GM12878 (cell line): ENCODE results near the gene RICTOR. TPM values are rescaled to one million over a fixed set of nuclear protein-coding genes. Genes with fewer than 3 reads are reported as not detected.

Source experiments
- ATAC-seq: fragments of 200-7000 bp; cut with Tn5 transposase; 3 replicates; pipeline ENCODE4 v1.9.1; 2020; ENCODE audit warnings: mild to moderate bottlenecking, moderate library complexity
- BruUV-seq: library from RNA; stranded (reverse); fragments of 400-500 nt; replicated peaks from 2 replicates; lab custom pipeline; 2021; lab: Mats Ljungman, UMichigan
- CTCF ChIA-PET: fragments of 300-600 bp; sonication (Branson Sonifier 250); formaldehyde crosslinking; extraction: SDS; loops from one replicate; lab custom pipeline; 2021; ENCODE audit warnings: inconsistent platforms; lab: Yijun Ruan, JAX
- POLR2A ChIA-PET: fragments of 350-600 bp; formaldehyde crosslinking; extraction: SDS; loops from one replicate; lab custom pipeline; 2021; ENCODE audit warnings: inconsistent platforms; lab: Charles Lee
- RAD21 ChIA-PET: fragments of 300-600 bp; sonication (Branson Sonifier 250); formaldehyde crosslinking; loops from one replicate; lab custom pipeline; 2023; ENCODE audit warnings: antibody characterized with exemption; ENCODE audit not compliant: unreplicated experiment; lab: Charles Lee
- SMC1A ChIA-PET: fragments of 300-600 bp; sonication (Branson Sonifier 250); formaldehyde crosslinking; loops from one replicate; lab custom pipeline; 2023; ENCODE audit not compliant: unreplicated experiment, uncharacterized antibody; lab: Charles Lee
- DNase-seq: peaks from one replicate; pipeline ENCODE4 v3.0.0-alpha.2; 2011; ENCODE audit warnings: low read depth, low spot score
- FAIRE-seq: peaks from 3 replicates; lab custom pipeline; 2011; peaks lifted over from hg19 to GRCh38; lab: Jason Lieb, UNC
- H2AFZ ChIP-seq: 2 replicates; pipeline ENCODE4 v1.6.0; 2011; ENCODE audit warnings: low read depth, low read length, control low read depth; ENCODE audit not compliant: control insufficient read depth
- H3K27ac ChIP-seq: 2 replicates; pipeline ENCODE4 v1.5.1; 2011; ENCODE audit warnings: control low read depth; ENCODE audit not compliant: control insufficient read depth, insufficient read depth
- H3K27me3 ChIP-seq, 2 experiments: replicated peaks in 1 of 2; 2 replicates each; pipeline versions ENCODE4 v1.6.0 to v1.6.1; 2011; ENCODE audit warnings: low read length in 1 of 2; ENCODE audit not compliant: control insufficient read depth in 2 of 2, insufficient read depth in 2 of 2
- H3K36me3 ChIP-seq, 2 experiments: 2 replicates each; pipeline ENCODE4 v1.5.1; 2011; ENCODE audit warnings: low read length in 1 of 2; ENCODE audit not compliant: control insufficient read depth in 2 of 2, insufficient read depth in 2 of 2
- H3K4me1 ChIP-seq: 2 replicates; pipeline ENCODE4 v1.6.1; 2011; ENCODE audit warnings: mild to moderate bottlenecking, low read length, moderate library complexity, mixed read lengths; ENCODE audit not compliant: control insufficient read depth, insufficient read depth
- H3K4me2 ChIP-seq: 2 replicates; pipeline ENCODE4 v1.6.0; 2011; ENCODE audit warnings: control low read depth; ENCODE audit not compliant: control insufficient read depth, insufficient read depth
- H3K4me3 ChIP-seq: fragments of 200-600 bp; sonication (generic); 2 replicates; pipeline ENCODE4 v1.5.1; 2016
- H3K79me2 ChIP-seq: 2 replicates; pipeline ENCODE4 v1.6.0; 2011; ENCODE audit warnings: low read length; ENCODE audit not compliant: control insufficient read depth, insufficient read depth
- H3K9ac ChIP-seq: 2 replicates; pipeline ENCODE4 v1.8.0; 2011; ENCODE audit warnings: low read length, control low read depth, mixed read lengths; ENCODE audit not compliant: control insufficient read depth, insufficient read depth
- H3K9me3 ChIP-seq: replicated peaks from 3 replicates; pipeline ENCODE4 v1.5.1; 2011; ENCODE audit warnings: mild to moderate bottlenecking, low read length; ENCODE audit not compliant: control insufficient read depth, insufficient read depth
- H4K20me1 ChIP-seq: 2 replicates; pipeline ENCODE4 v1.6.0; 2011; ENCODE audit not compliant: control insufficient read depth, insufficient read depth
- ATF7 ChIP-seq: fragments of 450-650 bp; IDR thresholded peaks from 2 replicates; pipeline ENCODE4 v1.6.1; 2016; ENCODE audit warnings: low read depth, mild to moderate bottlenecking
- BACH1 ChIP-seq: fragments of 450-650 bp; IDR thresholded peaks from 2 replicates; pipeline ENCODE4 v1.6.1; 2017; ENCODE audit warnings: mild to moderate bottlenecking, borderline replicate concordance
- BHLHE40 ChIP-seq, 2 experiments: fragments of 450-650 bp in 1 of 2; IDR thresholded peaks; 2 replicates each; pipeline ENCODE4 v1.6.1; 2011 to 2017; ENCODE audit warnings: low read depth in 2 of 2, borderline replicate concordance in 1 of 2, improper control_type of control experiment in 1 of 2, low read length in 1 of 2, mild to moderate bottlenecking in 1 of 2
- BMI1 ChIP-seq: fragments of 450-650 bp; IDR thresholded peaks from 2 replicates; pipeline ENCODE4 v1.6.1; 2016; ENCODE audit warnings: mild to moderate bottlenecking, moderate library complexity, borderline replicate concordance
- CHD1 ChIP-seq: IDR thresholded peaks from 2 replicates; pipeline ENCODE4 v1.6.1; 2012; ENCODE audit warnings: low read depth, low read length, improper control_type of control experiment
- CTCF ChIP-seq, 3 experiments: IDR thresholded peaks in 2 of 3; conservative IDR thresholded peaks in 1 of 3; 2 replicates each; pipeline ENCODE4 v1.5.1; 2011; ENCODE audit warnings: low read depth in 3 of 3, low read length in 3 of 3, mild to moderate bottlenecking in 3 of 3, control low read depth in 2 of 3, moderate library complexity in 2 of 3, inconsistent platforms in 1 of 3, mixed read lengths in 1 of 3; ENCODE audit not compliant: control insufficient read depth in 2 of 3, insufficient read depth in 1 of 3; ENCODE audit errors: extremely low read depth in 1 of 3
- E2F4 ChIP-seq: IDR thresholded peaks from 2 replicates; pipeline ENCODE4 v1.6.1; 2012; ENCODE audit warnings: low read depth, low read length, improper control_type of control experiment
- EGR1 ChIP-seq, 2 experiments: IDR thresholded peaks; 1 replicate in 1 of 2; 2 replicates in 1 of 2; pipeline ENCODE4 v1.6.1; 2011 to 2012; ENCODE audit warnings: low read depth in 2 of 2, low read length in 2 of 2, borderline replicate concordance in 1 of 2, mild to moderate bottlenecking in 1 of 2, moderate library complexity in 1 of 2
- FOS ChIP-seq: IDR thresholded peaks from 3 replicates; pipeline ENCODE4 v1.6.1; 2011; ENCODE audit warnings: borderline replicate concordance; ENCODE audit not compliant: insufficient read length; ENCODE audit errors: extremely low read depth
- GATAD2B ChIP-seq: fragments of 450-650 bp; conservative IDR thresholded peaks from 2 replicates; pipeline ENCODE4 v1.6.1; 2017; ENCODE audit warnings: low read depth, mild to moderate bottlenecking, moderate library complexity
- IKZF2 ChIP-seq, 2 experiments: fragments of 450-650 bp; IDR thresholded peaks; 2 replicates each; pipeline ENCODE4 v1.6.1; 2017; ENCODE audit warnings: mild to moderate bottlenecking in 2 of 2, moderate library complexity in 2 of 2
- NFXL1 ChIP-seq: fragments of 450-650 bp; IDR thresholded peaks from 2 replicates; pipeline ENCODE4 v1.6.1; 2017; ENCODE audit warnings: antibody characterized with exemption, mild to moderate bottlenecking, borderline replicate concordance
- PBX3 ChIP-seq: IDR thresholded peaks from 2 replicates; pipeline ENCODE4 v1.6.1; 2011; ENCODE audit warnings: mild to moderate bottlenecking, low read depth, low read length, moderate library complexity; ENCODE audit not compliant: insufficient replicate concordance
- POU2F2 ChIP-seq: IDR thresholded peaks from 3 replicates; pipeline ENCODE4 v1.6.1; 2011; ENCODE audit warnings: low read depth, mild to moderate bottlenecking, low read length, borderline replicate concordance
- SP1 ChIP-seq: IDR thresholded peaks from one replicate; pipeline ENCODE4 v1.6.1; 2011; ENCODE audit warnings: low read depth, low read length
- ZBTB11 ChIP-seq: fragments of 450-650 bp; formaldehyde crosslinking; IDR thresholded peaks from 2 replicates; pipeline ENCODE4 v1.5.0; 2022; ENCODE audit warnings: mild to moderate bottlenecking, missing genetic modification characterization
- ZNF217 ChIP-seq: fragments of 450-650 bp; IDR thresholded peaks from 2 replicates; pipeline ENCODE4 v1.6.1; 2017; ENCODE audit warnings: antibody characterized with exemption, mild to moderate bottlenecking
- WGBS: methylation state at CpG from one replicate; pipeline ENCODE4 v1.1.6; 2016; ENCODE audit warnings: low lambda C conversion rate; ENCODE audit not compliant: insufficient replicate concordance, insufficient coverage; ENCODE audit errors: missing lambda C conversion rate; 5-methylcytosine and 5-hydroxymethylcytosine counted together
- in situ Hi-C: fragments of 300-500 bp; cut with MboI; formaldehyde crosslinking; loops from 9 replicates; pipeline ENCODE4 v1.14.3; 2018; ENCODE audit warnings: mixed read lengths
- intact Hi-C: fragments of 100-400 bp; cut with micrococcal nuclease; formaldehyde crosslinking; loops from one replicate; pipeline ENCODE4 v1.14.2; 2022; ENCODE audit not compliant: unreplicated experiment
- polyA plus RNA-seq, 11 experiments: library from polyadenylated mRNA; depleted of rRNA in 4 of 11; unstranded in 6 of 11; stranded (reverse) in 5 of 11; fragments of >200 nt; fragmentation: Nextera tagmentation in 4 of 11; fragmentation: Illumina TruSeq in 1 of 11; extraction: Ambion mirVana in 4 of 11; extraction: Trizol in 1 of 11; gene quantifications; 1 replicate in 1 of 11; 2 replicates in 10 of 11; pipeline versions ENCODE4 v1.2.1 to v1.2.3, GENCODE V29; 2011 to 2016; ENCODE audit warnings: inconsistent platforms in 2 of 11, missing spikeins in 2 of 11, low read depth in 1 of 11
- total RNA-seq, 4 experiments: library from RNA; depleted of rRNA in 3 of 4; stranded (reverse); fragments of >200 nt in 3 of 4; fragmentation: Illumina TruSeq in 1 of 4; extraction: Trizol in 1 of 4; gene quantifications; 2 replicates each; pipeline versions ENCODE4 v1.2.1 to v1.2.3, GENCODE V29; 2013 to 2021

Gene RICTOR
- total and polyA plus RNA-seq, 10 of the 15 experiments (the other 5 are each of a cell fraction or from before 2014, with no cell fraction given), result 2.7 to 23.0 (median 6.9) TPM

GRCh38 chr5:39082995-39083394, 8.8 kb upstream of the RICTOR start:
- in situ Hi-C loops (loop anchor here (25.0 kb wide), 1 partner anchor 646 kb away; no protein-coding TSS in a partner anchor), intact Hi-C loops (loop anchor here (5.0 to 10.0 kb wide), 2 partner anchors 202 to 251 kb away; no protein-coding TSS in a partner anchor)
- ChIA-PET RAD21 (interaction anchor here (0.9 to 5.4 kb wide), 2 partner anchors 77 to 641 kb away, joined by 3 to 32 read pairs; no protein-coding TSS in a partner anchor), POLR2A (no interaction called here), CTCF (interaction anchor here (1.4 to 5.2 kb wide), 3 partner anchors 54 to 90 kb away, joined by 3 to 62 read pairs (median 3); no protein-coding TSS in a partner anchor), SMC1A (no interaction called here)
- no peak overlapping the region for H3K4me3 ChIP-seq
- no peaks in the 10 kb centered on the region for H3K36me3 ChIP-seq
- 75% methylated on average over 3 of the region's 3 CpGs for WGBS
- H3K9ac ChIP-seq, result no peak overlapping the region
- no peaks in the 10 kb centered on the region for H3K79me2 ChIP-seq
- no peaks in the 10 kb centered on the region for H4K20me1 ChIP-seq
- no peak overlapping the region for H2AFZ ChIP-seq
- H3K4me2 ChIP-seq, result no peak overlapping the region
- H3K4me1 ChIP-seq, result no peaks in the 10 kb centered on the region
- FAIRE-seq, result no peak
- ATAC-seq, result no peak
- no peak for DNase-seq
- no peaks in the 10 kb centered on the region for H3K9me3 ChIP-seq
- no peaks in the 10 kb centered on the region for H3K27me3 ChIP-seq
- H3K27ac ChIP-seq, result no peak overlapping the region
- no TSS peak for BruUV-seq
- TF ChIP-seq POU2F2, result no peak
- no peak for TF ChIP-seq BMI1
- no peak for TF ChIP-seq ATF7
- TF ChIP-seq BACH1, result no peak
- TF ChIP-seq CHD1, result no peak
- TF ChIP-seq IKZF2 (IDR thresholded peaks at IDR 0.05), result no peak
- TF ChIP-seq ZBTB11, result no peak
- TF ChIP-seq CTCF (IDR thresholded peaks at IDR 0.05 in 2 of 3, conservative IDR thresholded peaks at IDR 0.05 in 1 of 3; ENCODE audit: control insufficient read depth in 2 of 3, extremely low read depth in 1 of 3, insufficient read depth in 1 of 3, low read depth in 3 of 3, low read length in 3 of 3), result no peak
- TF ChIP-seq EGR1 (IDR thresholded peaks at IDR 0.05; ENCODE audit: borderline replicate concordance in 1 of 2, low read depth in 2 of 2, low read length in 2 of 2), result no peak
- no peak for TF ChIP-seq BHLHE40 (IDR thresholded peaks at IDR 0.05; ENCODE audit: borderline replicate concordance in 1 of 2, low read depth in 2 of 2, low read length in 1 of 2)
- no peak for TF ChIP-seq PBX3
- no peak for TF ChIP-seq NFXL1
- TF ChIP-seq FOS, result no peak
- no peak for TF ChIP-seq E2F4
- TF ChIP-seq SP1, result no peak
- TF ChIP-seq GATAD2B, result no peak
- no peak for TF ChIP-seq ZNF217
